HG03280 (cell line): ENCODE data around the gene RBMS2.

Experiments used
- ATAC-seq: cut with Tn5 transposase; IDR thresholded peaks from one replicate; pipeline ENCODE4 v1.9.1; 2021; ENCODE audit warnings: mild to moderate bottlenecking, moderate library complexity; ENCODE audit not compliant: unreplicated experiment

The RBMS2 gene

GRCh38 chr12:56578983-56579546, 57.4 kb downstream of the RBMS2 start:
- no peak for ATAC-seq

- ATAC-seq: no peak
Measured at GRCh38 chr12:56581418-56582145, 60.0 kb downstream of the RBMS2 start.

GRCh38 chr12:56585098-56585497, 63.5 kb downstream of the RBMS2 start:
- ATAC-seq: no peak

GRCh38 chr12:56589783-56590182, 68.2 kb downstream of the RBMS2 start:
- no peak for ATAC-seq

- peak; percentile 48 for ATAC-seq
Measured at GRCh38 chr12:56590237-56590830, 68.7 kb downstream of the RBMS2 start.

- no peak for ATAC-seq
Measured at GRCh38 chr12:56591126-56591525, 69.5 kb downstream of the RBMS2 start.

- ATAC-seq: no peak
Measured at GRCh38 chr12:56591961-56592360, 70.3 kb downstream of the RBMS2 start.

GRCh38 chr12:56593909-56594621, 72.4 kb downstream of the RBMS2 start:
- ATAC-seq: no peak

GRCh38 chr12:56596815-56597214, 75.2 kb downstream of the RBMS2 start:
- ATAC-seq: no peak

- no peak for ATAC-seq
Measured at GRCh38 chr12:56599041-56599440, 77.4 kb downstream of the RBMS2 start.

- ATAC-seq: no peak
Measured at GRCh38 chr12:56599797-56600196, 78.2 kb downstream of the RBMS2 start.

- ATAC-seq: no peak
Measured at GRCh38 chr12:56600753-56601152, 79.1 kb downstream of the RBMS2 start.

- no peak for ATAC-seq
Measured at GRCh38 chr12:56601503-56601902, 79.9 kb downstream of the RBMS2 start.

- ATAC-seq: no peak
Measured at GRCh38 chr12:56602239-56602638, 80.6 kb downstream of the RBMS2 start.

GRCh38 chr12:56604355-56604754, 82.7 kb downstream of the RBMS2 start:
- no peak for ATAC-seq

- no peak for ATAC-seq
Measured at GRCh38 chr12:56614627-56615026, 93.0 kb downstream of the RBMS2 start.

GRCh38 chr12:56616244-56616643, 94.6 kb downstream of the RBMS2 start:
- no peak for ATAC-seq

GRCh38 chr12:56616925-56617324, 95.3 kb downstream of the RBMS2 start:
- no peak for ATAC-seq

GRCh38 chr12:56622535-56622934, 100.9 kb downstream of the RBMS2 start:
- no peak for ATAC-seq

GRCh38 chr12:56626701-56627100, 105.1 kb downstream of the RBMS2 start:
- ATAC-seq: no peak

GRCh38 chr12:56628671-56629458, 107.2 kb downstream of the RBMS2 start:
- no peak for ATAC-seq
